ENCODE data around the gene GJD2.

GRCh38 chr15:34733621-34734020 is 21.2 kb downstream of the GJD2 start:
- no peak for TF ChIP-seq POLR2AphosphoS5 (IDR thresholded peaks at IDR 0.05; ENCODE audit: borderline replicate concordance, low read depth, low read length)
- no peak for TF ChIP-seq EZH2 (IDR thresholded peaks at IDR 0.05)
